ENCODE measurements around the gene ZNF443. TPM values are rescaled to one million over a fixed set of nuclear protein-coding genes. Genes with fewer than 3 reads are reported as not detected.
"Not testable (repeated sequence)": the region's sequence is repeated elsewhere in the genome, so short reads cannot be mapped to it uniquely, and the experiment has no call there.

ZNF443 gene
- total and polyA plus RNA-seq, 7 experiments from 2014 or later, result 1.6 to 9.1 (median 3.9) TPM

- H3K4me3 Mint-ChIP-seq; POLR2A ChIA-PET; H3K4me1 ChIP-seq (ENCODE audit: control insufficient read depth in 2 of 2, insufficient read depth in 2 of 2, low read length in 2 of 2); DNase-seq; H3K27me3 ChIP-seq (ENCODE audit: control insufficient read depth in 2 of 2, insufficient read depth in 2 of 2, low read length in 2 of 2); CTCF ChIA-PET; ATAC-seq; H3K4me3 ChIP-seq (ENCODE audit: low read length); H3K4me1 Mint-ChIP-seq; H3K27me3 Mint-ChIP-seq; H3K27ac Mint-ChIP-seq; intact Hi-C loops (cut with micrococcal nuclease); H3K27ac ChIP-seq (ENCODE audit: low read depth, low read length): not testable (repeated sequence)
- H3K9me3 ChIP-seq (ENCODE audit: control insufficient read depth in 2 of 3, low read length in 3 of 3), result peaks cover 0 to 14% (median 0%) of the 10 kb centered on the region in 3 experiments
- H3K36me3 Mint-ChIP-seq, result peaks cover 32 to 71% (median 67%) of the 10 kb centered on the region in 5 donors
- peaks cover 0 to 20% (median 9%) of the 10 kb centered on the region in 3 experiments for H3K36me3 ChIP-seq (ENCODE audit: control insufficient read depth in 2 of 3, insufficient read depth in 3 of 3, low read length in 3 of 3)
- H3K9me3 Mint-ChIP-seq, result peaks cover 14 to 69% (median 48%) of the 10 kb centered on the region in 11 donors
Observed at GRCh38 chr19:12430726-12431299, 10.0 kb downstream of the ZNF443 start.

GRCh38 chr19:12425888-12426274 lies 14.9 kb downstream of the ZNF443 start:
- Histone ChIP-seq H3K27me3 (ENCODE audit: control insufficient read depth in 2 of 2, insufficient read depth in 2 of 2, low read length in 2 of 2) (no peaks in the 10 kb centered on the region), H3K9me3 (ENCODE audit: control insufficient read depth in 2 of 3, low read length in 3 of 3) (peaks cover 0 to 17% (median 0%) of the 10 kb centered on the region in 3 experiments), H3K4me3 (ENCODE audit: low read length) (no peak overlapping the region), H3K4me1 (ENCODE audit: control insufficient read depth in 2 of 2, insufficient read depth in 2 of 2, low read length in 2 of 2) (no peaks in the 10 kb centered on the region), H3K27ac (ENCODE audit: low read depth, low read length) (no peak overlapping the region), H3K36me3 (ENCODE audit: control insufficient read depth in 2 of 3, insufficient read depth in 3 of 3, low read length in 3 of 3) (peaks cover 0 to 7% (median 5%) of the 10 kb centered on the region in 3 experiments)
- ChIA-PET CTCF (interaction anchor here (0.8 kb wide), 1 partner anchor 9 kb away, joined by 4 read pairs; no protein-coding TSS in a partner anchor), POLR2A (no interaction called here)
- H3K36me3 Mint-ChIP-seq, result peaks cover 16 to 65% (median 51%) of the 10 kb centered on the region in 5 donors
- H3K4me3 Mint-ChIP-seq, result no peak overlapping the region
- H3K4me1 Mint-ChIP-seq, result no peaks in the 10 kb centered on the region
- ATAC-seq (no peak), DNase-seq (no peak)
- H3K27ac Mint-ChIP-seq, result no peak overlapping the region
- no peaks in the 10 kb centered on the region for H3K27me3 Mint-ChIP-seq
- peaks cover 3 to 66% (median 43%) of the 10 kb centered on the region in 11 donors for H3K9me3 Mint-ChIP-seq
- intact Hi-C loops (cut with micrococcal nuclease), result no loop called here

DNA sequence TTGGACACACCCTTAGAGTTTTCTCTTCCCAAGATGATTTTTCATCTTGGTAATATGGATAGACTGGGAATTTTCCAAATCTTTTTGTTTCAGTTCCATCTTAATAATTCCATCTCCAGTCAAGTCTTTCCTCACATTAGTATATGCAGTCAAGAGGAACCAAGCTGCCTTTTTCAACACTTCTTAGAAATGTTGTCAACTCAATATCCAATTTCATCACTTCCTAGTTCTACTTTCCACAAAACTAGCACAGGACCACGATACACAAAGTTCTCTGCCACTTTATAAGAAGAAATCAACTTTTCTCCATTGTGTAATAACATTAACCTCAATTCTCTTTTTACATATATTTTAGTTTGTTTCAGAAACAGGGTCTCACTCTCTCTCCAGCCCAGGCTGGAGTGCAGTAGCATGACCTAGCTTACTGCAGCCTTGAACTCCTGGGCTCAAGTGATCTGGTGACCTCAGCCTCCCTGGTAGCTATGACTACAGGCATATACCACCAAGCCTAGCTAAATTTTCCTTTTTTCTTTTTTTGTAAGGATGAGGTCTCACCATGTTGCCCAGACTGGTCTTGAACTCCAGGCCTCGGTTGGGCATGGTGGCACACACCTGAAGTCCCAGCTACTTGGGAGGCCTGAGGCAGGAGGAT lies 15.5 kb downstream of the ZNF443 start:
- DNase-seq (no peak), ATAC-seq (no peak)
- Mint-ChIP-seq H3K4me3 (no peak overlapping the region), H3K9me3 (peaks cover 3 to 61% (median 39%) of the 10 kb centered on the region in 11 donors), H3K27ac (no peak overlapping the region), H3K27me3 (no peaks in the 10 kb centered on the region), H3K36me3 (peaks cover 13 to 62% (median 47%) of the 10 kb centered on the region in 5 donors), H3K4me1 (no peaks in the 10 kb centered on the region)
- ChIA-PET CTCF (interaction anchor here (0.8 kb wide), 1 partner anchor 9 kb away, joined by 4 read pairs; no protein-coding TSS in a partner anchor), POLR2A (no interaction called here)
- H3K27me3 ChIP-seq (ENCODE audit: control insufficient read depth in 2 of 2, insufficient read depth in 2 of 2, low read length in 2 of 2), result no peaks in the 10 kb centered on the region
- H3K4me3 ChIP-seq (ENCODE audit: low read length), result no peak overlapping the region
- H3K9me3 ChIP-seq (ENCODE audit: control insufficient read depth in 2 of 3, low read length in 3 of 3), result peaks cover 0 to 11% (median 0%) of the 10 kb centered on the region in 3 experiments
- no peaks in the 10 kb centered on the region for H3K4me1 ChIP-seq (ENCODE audit: control insufficient read depth in 2 of 2, insufficient read depth in 2 of 2, low read length in 2 of 2)
- no peak overlapping the region for H3K27ac ChIP-seq (ENCODE audit: low read depth, low read length)
- intact Hi-C loops (cut with micrococcal nuclease), result no loop called here
- peaks cover 0 to 2% (median under 1%) of the 10 kb centered on the region in 3 experiments for H3K36me3 ChIP-seq (ENCODE audit: control insufficient read depth in 2 of 3, insufficient read depth in 3 of 3, low read length in 3 of 3)

- H3K4me1 ChIP-seq (ENCODE audit: control insufficient read depth in 2 of 2, insufficient read depth in 2 of 2, low read length in 2 of 2); H3K27ac ChIP-seq (ENCODE audit: low read depth, low read length); H3K4me1 Mint-ChIP-seq; H3K27me3 Mint-ChIP-seq; POLR2A ChIA-PET; DNase-seq; H3K27me3 ChIP-seq (ENCODE audit: control insufficient read depth in 2 of 2, insufficient read depth in 2 of 2, low read length in 2 of 2); H3K4me3 ChIP-seq (ENCODE audit: low read length); H3K9me3 ChIP-seq (ENCODE audit: control insufficient read depth in 2 of 3, low read length in 3 of 3); CTCF ChIA-PET; H3K4me3 Mint-ChIP-seq; ATAC-seq; intact Hi-C loops (cut with micrococcal nuclease); H3K36me3 ChIP-seq (ENCODE audit: control insufficient read depth in 2 of 3, insufficient read depth in 3 of 3, low read length in 3 of 3); H3K27ac Mint-ChIP-seq: not testable (repeated sequence)
- H3K9me3 Mint-ChIP-seq, result peaks cover 0 to 68% (median 16%) of the 10 kb centered on the region in 11 donors
- peaks cover 5 to 50% (median 29%) of the 10 kb centered on the region in 5 donors for H3K36me3 Mint-ChIP-seq
Observed at GRCh38 chr19:12417273-12417672, 23.5 kb downstream of the ZNF443 start.

GRCh38 chr19:12411893-12412292 lies 28.9 kb downstream of the ZNF443 start:
- ChIA-PET CTCF (no interaction called here), POLR2A (no interaction called here)
- Histone ChIP-seq H3K36me3 (ENCODE audit: control insufficient read depth in 2 of 3, insufficient read depth in 3 of 3, low read length in 3 of 3) (no peaks in the 10 kb centered on the region), H3K4me1 (ENCODE audit: control insufficient read depth in 2 of 2, insufficient read depth in 2 of 2, low read length in 2 of 2) (no peaks in the 10 kb centered on the region), H3K27me3 (ENCODE audit: control insufficient read depth in 2 of 2, insufficient read depth in 2 of 2, low read length in 2 of 2) (no peaks in the 10 kb centered on the region), H3K4me3 (ENCODE audit: low read length) (no peak overlapping the region), H3K9me3 (ENCODE audit: control insufficient read depth in 2 of 3, low read length in 3 of 3) (no peaks in the 10 kb centered on the region), H3K27ac (ENCODE audit: low read depth, low read length) (no peak overlapping the region)
- DNase-seq (no peak), ATAC-seq (no peak)
- Mint-ChIP-seq H3K9me3 (peaks cover 4 to 48% (median 15%) of the 10 kb centered on the region in 11 donors), H3K27ac (no peak overlapping the region), H3K4me3 (no peak overlapping the region), H3K36me3 (peaks cover 5 to 37% (median 18%) of the 10 kb centered on the region in 5 donors), H3K27me3 (no peaks in the 10 kb centered on the region), H3K4me1 (no peaks in the 10 kb centered on the region)
- intact Hi-C loops (cut with micrococcal nuclease), result no loop called here

GRCh38 chr19:12400633-12401502 lies 40.0 kb downstream of the ZNF443 start, which contains the start of gene ZNF799:
Gene ZNF799, minus strand, starts transcription at chr19:12401271. Its CDS starts 201 bp downstream, at chr19:12401070.
- ChIA-PET CTCF (no interaction called here), POLR2A (interaction anchor here (0.6 to 1.5 kb wide), 4 partner anchors 83 to 1310 kb away, joined by 3 read pairs; partner anchors contain the start of genes ZNF136 and ZNF564)
- DNase-seq, result peak; percentile 55 to 79 (median 76)
- Histone ChIP-seq H3K27me3 (ENCODE audit: control insufficient read depth in 2 of 2, insufficient read depth in 2 of 2, low read length in 2 of 2) (no peaks in the 10 kb centered on the region), H3K27ac (ENCODE audit: low read depth, low read length) (peak within 1 kb of the TSS; percentile 59), H3K9me3 (ENCODE audit: control insufficient read depth in 2 of 3, low read length in 3 of 3) (no peaks in the 10 kb centered on the region), H3K4me1 (ENCODE audit: control insufficient read depth in 2 of 2, insufficient read depth in 2 of 2, low read length in 2 of 2) (no peaks in the 10 kb centered on the region), H3K4me3 (ENCODE audit: low read length) (peak within 1 kb of the TSS; percentile 91), H3K36me3 (ENCODE audit: control insufficient read depth in 2 of 3, insufficient read depth in 3 of 3, low read length in 3 of 3) (peaks cover 0 to 5% (median 0%) of the 10 kb centered on the region in 3 experiments)
- peak within 1 kb of the TSS; percentile 88 to 96 (median 94) for H3K4me3 Mint-ChIP-seq
- no peaks in the 10 kb centered on the region for H3K27me3 Mint-ChIP-seq
- H3K27ac Mint-ChIP-seq, result peak within 1 kb of the TSS; percentile 75 to 93 (median 82)
- intact Hi-C loops (cut with micrococcal nuclease), result loop anchor here (1.0 to 2.0 kb wide), 7 partner anchors 36 to 477 kb away; partner anchors contain the start of genes ZNF442 (in 2 of the 2), ZNF443 (in 2 of the 2), ZNF563 (in 2 of the 2) and ZNF564 (in 1 of the 2)
- peaks cover 0 to 28% (median 11%) of the 10 kb centered on the region in 5 donors for H3K36me3 Mint-ChIP-seq
- peaks cover 5 to 34% (median 20%) of the 10 kb centered on the region in 7 donors for H3K4me1 Mint-ChIP-seq
- peaks cover 0 to 26% (median 0%) of the 10 kb centered on the region in 11 donors for H3K9me3 Mint-ChIP-seq
- peak; percentile 96 for ATAC-seq
